Cardiac muscle cell (in vitro differentiated cells and primary cell): ENCODE measurements around the gene BEST3. TPM values are rescaled to one million over a fixed set of nuclear protein-coding genes. Genes with fewer than 3 reads are reported as not detected.

Experiments
- DNase-seq, 2 donors: peaks; one replicate each; pipeline versions ENCODE4 v3.0.0 to v3.0.0-alpha.2; 2010 to 2017; ENCODE audit warnings: low read depth in 1 of 2, low spot score in 1 of 2
- H3K27ac ChIP-seq: fragments of 200-600 bp; sonication (generic); 2 replicates; pipeline ENCODE4 v1.5.1; 2016
- H3K27me3 ChIP-seq: fragments of 200-600 bp; sonication (generic); 2 replicates; pipeline ENCODE4 v1.6.0; 2016; ENCODE audit warnings: control low read depth
- H3K36me3 ChIP-seq: fragments of 200-600 bp; sonication (generic); 2 replicates; pipeline ENCODE4 v1.5.1; 2016; ENCODE audit warnings: control low read depth
- H3K4me1 ChIP-seq: fragments of 200-600 bp; sonication (generic); 2 replicates; pipeline ENCODE4 v1.8.1; 2017; ENCODE audit warnings: low read depth, mild to moderate bottlenecking, mixed run types
- H3K4me3 ChIP-seq: fragments of 200-600 bp; sonication (generic); 2 replicates; pipeline ENCODE4 v1.5.1; 2016; ENCODE audit warnings: mild to moderate bottlenecking
- H3K9me3 ChIP-seq: fragments of 200-600 bp; sonication (generic); 2 replicates; pipeline ENCODE4 v1.5.1; 2017; ENCODE audit warnings: low read depth, mild to moderate bottlenecking, control low read depth
- CTCF ChIP-seq: IDR thresholded peaks from 2 replicates; pipeline ENCODE4 v1.5.1; 2012; ENCODE audit warnings: low read depth, mild to moderate bottlenecking, low read length
- polyA plus RNA-seq: library from polyadenylated mRNA; unstranded; fragments of >200 nt; fragmentation: Nextera tagmentation; extraction: Ambion mirVana; gene quantifications from 2 replicates; pipeline ENCODE4 v1.2.1, GENCODE V29; 2016
- total RNA-seq: library from RNA; depleted of rRNA; stranded (reverse); fragments of >200 nt; gene quantifications from 2 replicates; pipeline ENCODE4 v1.2.3, GENCODE V29; 2016

Gene BEST3
- total and polyA plus RNA-seq, 2 experiments from 2014 or later = not detected

DNA sequence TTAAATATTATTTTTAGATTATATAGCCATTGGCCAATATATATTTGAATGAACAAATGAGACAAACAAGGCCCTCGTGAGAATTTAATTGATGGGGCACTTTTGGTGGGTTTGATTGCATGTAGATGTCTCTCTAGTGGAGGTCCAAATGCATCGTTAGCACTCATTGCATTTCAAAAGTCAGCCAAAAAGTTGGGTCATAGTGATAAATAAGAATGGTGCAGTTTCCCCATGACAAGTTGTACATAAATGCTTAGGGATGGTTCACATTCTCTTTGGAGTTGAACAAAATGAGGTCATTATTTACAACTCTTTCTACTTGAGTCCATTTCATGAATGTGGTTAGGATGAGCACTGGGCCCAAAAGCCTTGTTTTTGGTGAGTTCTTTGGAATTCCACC, 1.0 kb downstream of the BEST3 start:
- Histone ChIP-seq H3K9me3 (no peaks in the 10 kb centered on the region), H3K4me3 (no peak overlapping the region), H3K27me3 (no peaks in the 10 kb centered on the region), H3K27ac (no peak overlapping the region), H3K4me1 (peaks cover 4% of the 10 kb centered on the region), H3K36me3 (no peaks in the 10 kb centered on the region)
- no peak for DNase-seq
- no peak for TF ChIP-seq CTCF

- peaks cover 15% of the 10 kb centered on the region for H3K4me1 ChIP-seq
- no peak overlapping the region for H3K27ac ChIP-seq
- no peaks in the 10 kb centered on the region for H3K36me3 ChIP-seq
- no peak for DNase-seq
- no peaks in the 10 kb centered on the region for H3K27me3 ChIP-seq
- no peak for TF ChIP-seq CTCF
- H3K9me3 ChIP-seq = no peaks in the 10 kb centered on the region
- H3K4me3 ChIP-seq = no peak overlapping the region
Measured at GRCh38 chr12:69694123-69694522, 5.0 kb downstream of the BEST3 start.

DNA sequence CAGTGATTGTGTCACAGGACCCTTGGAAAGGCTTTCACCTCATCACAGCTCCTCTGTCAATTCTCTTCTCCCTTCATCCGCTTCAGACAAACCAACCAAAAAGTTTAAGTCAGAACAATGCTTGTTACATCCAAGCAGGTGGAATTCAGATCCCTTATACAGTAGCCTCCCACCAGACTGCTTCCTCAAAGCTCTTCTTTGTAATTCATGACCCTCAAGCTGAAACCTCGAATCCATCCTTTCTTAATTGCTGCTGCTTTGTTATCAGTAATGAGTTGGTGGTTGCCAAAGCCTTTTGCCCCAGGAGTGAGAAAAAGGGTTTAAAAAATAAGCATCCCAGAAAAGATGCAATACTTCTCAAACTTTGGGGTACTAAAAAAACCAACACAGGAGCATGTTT, 9.5 kb downstream of the BEST3 start:
- no peak overlapping the region for H3K4me3 ChIP-seq
- no peak for TF ChIP-seq CTCF
- H3K27ac ChIP-seq = no peak overlapping the region
- no peak for DNase-seq
- H3K4me1 ChIP-seq = peaks cover 20% of the 10 kb centered on the region
- H3K9me3 ChIP-seq = no peaks in the 10 kb centered on the region
- no peaks in the 10 kb centered on the region for H3K27me3 ChIP-seq
- H3K36me3 ChIP-seq = no peaks in the 10 kb centered on the region

DNA sequence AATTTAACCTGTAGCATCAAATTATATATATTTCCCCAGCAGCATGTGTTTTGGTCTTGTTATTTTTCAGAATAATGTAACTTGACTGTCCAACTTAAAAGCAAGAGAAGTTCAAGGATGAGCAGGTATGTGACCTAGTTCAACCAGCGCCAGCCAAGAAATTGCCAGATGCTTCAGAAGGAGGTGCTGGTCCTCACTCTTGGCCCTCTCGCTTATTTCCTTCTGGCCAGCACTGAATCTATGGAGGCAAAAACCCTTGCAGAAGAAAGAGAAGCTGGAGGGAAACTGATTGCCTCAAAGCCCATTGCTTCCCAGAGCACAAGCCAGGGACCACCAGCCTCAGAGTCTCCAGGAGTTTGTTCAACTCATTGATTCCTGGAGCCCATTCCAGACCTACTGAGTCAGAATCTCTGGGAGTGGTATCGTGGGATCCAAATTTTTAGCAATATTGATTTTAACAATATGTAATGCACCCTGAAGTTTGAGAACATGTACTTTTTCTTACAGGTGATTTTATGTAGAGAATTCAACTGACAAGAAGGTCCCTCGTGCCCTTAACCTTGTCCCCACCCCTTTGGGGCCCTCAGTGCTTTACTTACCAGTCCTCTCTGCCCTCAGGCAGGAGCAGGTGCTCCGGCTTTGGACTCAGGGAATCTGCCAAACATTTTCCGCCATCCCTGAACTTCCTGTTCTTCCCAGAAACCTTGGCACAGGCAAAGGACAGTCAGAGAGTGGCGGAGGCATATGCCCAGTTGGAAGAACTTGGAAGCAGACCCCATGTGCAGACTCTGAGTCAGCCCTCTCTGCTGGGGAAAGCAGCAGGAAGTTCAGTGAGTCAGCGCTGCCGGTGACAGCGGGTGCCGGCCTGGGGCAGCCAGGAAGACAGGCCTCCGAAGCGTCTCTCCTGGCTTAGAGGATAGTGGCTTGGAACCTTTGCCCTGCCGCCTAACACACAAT, 10.4 kb downstream of the BEST3 start:
- no peaks in the 10 kb centered on the region for H3K36me3 ChIP-seq
- H3K9me3 ChIP-seq = no peaks in the 10 kb centered on the region
- peak; percentile 46 to 91 for DNase-seq

GRCh38 chr12:69688021-69688420, 11.1 kb downstream of the BEST3 start:
- TF ChIP-seq CTCF = no peak
- H3K27ac ChIP-seq = no peak overlapping the region
- H3K4me3 ChIP-seq = no peak overlapping the region
- no peaks in the 10 kb centered on the region for H3K27me3 ChIP-seq
- H3K36me3 ChIP-seq = no peaks in the 10 kb centered on the region
- no peaks in the 10 kb centered on the region for H3K9me3 ChIP-seq
- H3K4me1 ChIP-seq = peaks cover 16% of the 10 kb centered on the region
- DNase-seq = peak in 1 of 2 donors; percentile 40

More for the DNA sequence above, 10.4 kb downstream of the BEST3 start:
- no peaks in the 10 kb centered on the region for H3K27me3 ChIP-seq
- no peak overlapping the region for H3K4me3 ChIP-seq
- TF ChIP-seq CTCF = no peak
- H3K27ac ChIP-seq = peak overlapping the region; percentile 39
- peaks cover 16% of the 10 kb centered on the region for H3K4me1 ChIP-seq
